Left lung (tissue), 10 donors: Measurements from ENCODE around the gene BCAS1. TPM values are rescaled to one million over a fixed set of nuclear protein-coding genes. Genes with fewer than 3 reads are reported as not detected.

ENCODE experiments used
- ATAC-seq: fragments of 200-7000 bp; cut with Tn5 transposase; one replicate; pipeline ENCODE4 v1.9.1; 2020; ENCODE audit warnings: moderate library complexity
- DNase-seq, 4 donors: peaks; one replicate each; pipeline ENCODE4 v3.0.0-alpha.2; 2013 to 2020
- H3K27ac ChIP-seq, 2 donors: fragments of 200-600 bp; sonication (generic) in 1 of 2; one replicate each; pipeline versions ENCODE4 v1.5.0 to v1.8.0; 2020 to 2021
- H3K27me3 ChIP-seq, 2 donors: fragments of 200-600 bp; sonication (generic) in 1 of 2; one replicate each; pipeline versions ENCODE4 v1.5.0 to v1.8.0; 2020 to 2021
- H3K36me3 ChIP-seq, 2 donors: fragments of 200-600 bp; sonication (generic) in 1 of 2; one replicate each; pipeline versions ENCODE4 v1.5.0 to v1.8.0; 2020 to 2021
- H3K4me1 ChIP-seq, 2 donors: fragments of 200-600 bp; one replicate each; pipeline ENCODE4 v1.8.0; 2021
- H3K4me3 ChIP-seq, 2 donors: fragments of 200-600 bp; sonication (generic) in 1 of 2; one replicate each; pipeline versions ENCODE4 v1.5.0 to v1.8.0; 2020 to 2021; ENCODE audit warnings: mild to moderate bottlenecking in 1 of 2
- H3K9me3 ChIP-seq, 2 donors: fragments of 200-600 bp; sonication (generic) in 1 of 2; one replicate each; pipeline versions ENCODE4 v1.5.0 to v1.8.0; 2020 to 2021
- CTCF ChIP-seq, 2 donors: fragments of 200-600 bp; sonication (generic) in 1 of 2; IDR thresholded peaks; one replicate each; pipeline versions ENCODE4 v1.5.0 to v1.8.0; 2021; ENCODE audit warnings: antibody characterized with exemption in 2 of 2
- intact Hi-C, 2 donors: fragments of 100-400 bp; cut with DNase I; formaldehyde crosslinking; loops; one replicate each; pipeline versions ENCODE4 v1.11.2 to v1.14.2; 2022
- polyA plus RNA-seq, 6 donors: library from polyadenylated mRNA; unstranded; fragments of 120-200 nt; gene quantifications; one replicate each; pipeline ENCODE4 v1.2.1, GENCODE V29; 2013; ENCODE audit not compliant: insufficient read length in 6 of 6
- total RNA-seq, 2 donors: library from RNA; stranded (reverse); fragmentation: NEBNext Ultra II Directional; extraction: Animal tissue kit (Norgen Biotek cat#: 25700); gene quantifications; one replicate each; pipeline ENCODE4 v1.2.1, GENCODE V29; 2021
- donor health status: DM: no; HTN: yes; CAD: no.
- donor health status: DM: no; HTN: no; CAD: no.

The BCAS1 gene
- total and polyA plus RNA-seq, 8 donors: 0.44 to 1.6 (median 0.81) TPM

GRCh38 chr20:54115172-54115854 lies 44.9 kb upstream of the BCAS1 start:
- no peak for DNase-seq
- no peak for TF ChIP-seq CTCF (IDR thresholded peaks at IDR 0.05)
- Histone ChIP-seq H3K4me3 (no peak overlapping the region), H3K36me3 (no peaks in the 10 kb centered on the region), H3K27ac (peak overlapping the region in 1 of 2 donors; percentile 14), H3K9me3 (no peaks in the 10 kb centered on the region), H3K27me3 (no peaks in the 10 kb centered on the region), H3K4me1 (peaks cover 0 to 14% of the 10 kb centered on the region in 2 donors)
- intact Hi-C loops: no loop called here
- peak; percentile 33 for ATAC-seq

DNA sequence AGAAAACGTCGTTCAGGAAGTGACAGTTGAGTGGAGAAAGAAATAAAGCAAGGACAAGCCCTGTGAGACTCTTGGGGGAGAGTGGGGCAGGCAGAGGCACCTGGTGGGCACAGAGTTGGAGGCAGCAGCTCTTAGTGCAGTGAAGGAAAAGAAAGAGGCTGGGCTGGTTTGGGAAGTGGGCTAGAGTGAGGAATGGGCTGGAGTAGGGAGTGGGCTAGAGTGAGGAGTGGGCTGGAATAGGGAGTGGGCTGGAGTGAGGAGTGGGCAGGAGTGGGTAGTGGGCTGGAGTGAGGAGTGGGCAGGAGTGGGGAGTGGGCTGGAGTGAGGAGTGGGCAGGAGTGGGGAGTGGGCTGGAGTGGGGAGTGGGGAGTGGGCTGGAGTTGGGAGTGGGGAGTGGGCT lies 43.7 kb upstream of the BCAS1 start:
- Histone ChIP-seq H3K27ac (no peak overlapping the region), H3K9me3 (no peaks in the 10 kb centered on the region), H3K27me3 (no peaks in the 10 kb centered on the region), H3K4me1 (peaks cover 0 to 15% of the 10 kb centered on the region in 2 donors), H3K36me3 (no peaks in the 10 kb centered on the region), H3K4me3 (no peak overlapping the region)
- intact Hi-C loops: no loop called here
- no peak for DNase-seq
- no peak for ATAC-seq
- TF ChIP-seq CTCF (IDR thresholded peaks at IDR 0.05): no peak

DNA sequence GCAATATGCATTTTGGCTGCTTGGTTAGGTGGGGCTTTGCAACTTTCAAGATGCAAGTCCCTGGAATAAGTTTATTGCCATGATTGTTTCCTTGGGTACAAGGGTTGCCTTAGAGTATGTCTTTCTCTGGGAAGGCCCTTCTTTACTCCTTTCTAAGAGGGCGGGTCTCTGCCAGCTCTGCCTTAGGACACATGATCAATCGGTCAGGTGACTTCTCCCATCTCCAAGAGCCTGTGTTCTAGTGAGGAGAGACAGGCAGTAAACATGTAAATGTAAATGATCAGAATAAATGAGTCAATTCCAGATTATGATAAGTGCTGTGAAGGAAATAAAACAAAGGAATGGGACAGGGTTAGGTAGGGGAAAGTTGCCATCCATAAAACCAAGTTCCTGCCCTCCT lies 43.2 kb upstream of the BCAS1 start:
- peaks cover 0 to 15% of the 10 kb centered on the region in 2 donors for H3K4me1 ChIP-seq
- no peaks in the 10 kb centered on the region for H3K36me3 ChIP-seq
- no peaks in the 10 kb centered on the region for H3K9me3 ChIP-seq
- DNase-seq (no peak), ATAC-seq (no peak)
- no peaks in the 10 kb centered on the region for H3K27me3 ChIP-seq
- no peak overlapping the region for H3K4me3 ChIP-seq
- TF ChIP-seq CTCF (IDR thresholded peaks at IDR 0.05): no peak
- no peak overlapping the region for H3K27ac ChIP-seq
- intact Hi-C loops: no loop called here

- no peak overlapping the region for H3K27ac ChIP-seq
- no peaks in the 10 kb centered on the region for H3K9me3 ChIP-seq
- DNase-seq: no peak
- ATAC-seq: peak; percentile 33
- intact Hi-C loops: no loop called here
- no peaks in the 10 kb centered on the region for H3K27me3 ChIP-seq
- H3K4me1 ChIP-seq: peaks cover 0 to 15% of the 10 kb centered on the region in 2 donors
- TF ChIP-seq CTCF (IDR thresholded peaks at IDR 0.05): no peak
- H3K36me3 ChIP-seq: no peaks in the 10 kb centered on the region
- H3K4me3 ChIP-seq: no peak overlapping the region
These were observed 42.0 kb upstream of the BCAS1 start for GRCh38 chr20:54112221-54112884.

DNA sequence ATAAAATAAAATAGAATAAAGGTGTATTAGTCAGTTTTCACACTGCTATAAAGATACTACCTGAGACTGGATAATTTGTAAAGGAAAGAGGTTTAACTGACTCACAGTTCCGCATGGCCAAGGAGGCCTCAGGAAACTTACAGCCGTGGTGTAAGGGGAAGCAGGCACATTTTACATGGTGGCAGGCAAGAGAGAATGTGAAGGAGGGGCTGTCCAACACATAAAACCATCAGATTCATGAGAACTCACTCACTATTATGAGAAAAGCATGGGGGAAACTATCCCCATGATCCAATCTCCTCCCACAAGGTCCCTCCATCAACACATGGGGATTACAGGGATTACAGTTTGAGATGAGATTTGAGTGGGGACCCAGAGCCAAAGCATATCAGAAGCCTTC lies 41.1 kb upstream of the BCAS1 start:
- DNase-seq: no peak
- ATAC-seq: no peak
- peaks cover 0 to 15% of the 10 kb centered on the region in 2 donors for H3K4me1 ChIP-seq
- no peak overlapping the region for H3K4me3 ChIP-seq
- H3K27ac ChIP-seq: no peak overlapping the region
- no peak for TF ChIP-seq CTCF (IDR thresholded peaks at IDR 0.05)
- H3K27me3 ChIP-seq: no peaks in the 10 kb centered on the region
- H3K9me3 ChIP-seq: no peaks in the 10 kb centered on the region
- H3K36me3 ChIP-seq: no peaks in the 10 kb centered on the region
- intact Hi-C loops: no loop called here
